NCI-H2227 (cell line): ENCODE measurements around the gene MACROD1.
A peak's percentile ranks its signal among the peaks of the same experiment; 100 is the strongest.

Source experiments
- DNase-seq: peaks from one replicate; lab custom pipeline; 2025; ENCODE audit not compliant: unreplicated experiment; lab: John Stamatoyannopoulos, UW

MACROD1 gene

DNA sequence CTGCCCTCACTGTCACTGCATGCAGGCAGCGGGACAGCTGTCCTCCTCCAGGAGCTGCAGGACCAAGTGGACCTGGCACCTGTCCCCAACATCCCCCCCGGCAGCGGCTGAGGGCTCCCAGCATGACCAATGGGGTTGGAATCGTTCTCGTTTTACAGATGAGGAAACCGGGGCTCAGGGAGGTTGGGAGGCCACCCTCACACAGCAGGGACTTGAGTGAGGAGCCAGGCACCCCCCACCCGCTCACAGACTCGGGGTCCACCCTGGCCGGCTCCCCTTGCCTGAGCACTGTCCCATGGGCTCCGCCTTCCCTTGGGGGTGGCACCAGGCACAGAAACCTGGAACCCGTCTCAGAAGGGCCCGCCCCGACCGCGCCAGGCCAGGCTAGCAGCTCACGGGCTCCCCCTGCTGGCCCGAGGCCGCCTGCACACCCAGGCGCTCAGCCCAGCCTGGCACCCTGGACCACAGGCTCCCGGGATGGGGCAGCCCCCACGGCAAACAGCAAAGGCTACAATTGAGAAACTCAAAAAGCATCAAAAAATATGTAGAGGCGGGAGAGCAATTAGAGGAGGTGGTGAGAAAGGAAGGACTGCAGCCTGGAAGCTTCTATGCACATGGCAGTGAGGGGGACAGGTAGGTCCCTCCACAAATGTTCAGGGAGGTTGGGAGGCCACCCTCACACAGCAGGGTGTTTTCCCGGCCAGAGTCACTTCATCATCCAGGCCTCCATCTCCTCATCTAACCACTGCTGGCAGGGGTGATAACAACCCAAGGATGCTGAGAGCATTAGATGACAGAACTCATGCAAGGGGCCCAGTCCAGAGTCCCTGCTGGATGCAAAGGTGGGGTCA, 12.8 kb downstream of the MACROD1 start:
- peak; percentile 79 for DNase-seq

DNA sequence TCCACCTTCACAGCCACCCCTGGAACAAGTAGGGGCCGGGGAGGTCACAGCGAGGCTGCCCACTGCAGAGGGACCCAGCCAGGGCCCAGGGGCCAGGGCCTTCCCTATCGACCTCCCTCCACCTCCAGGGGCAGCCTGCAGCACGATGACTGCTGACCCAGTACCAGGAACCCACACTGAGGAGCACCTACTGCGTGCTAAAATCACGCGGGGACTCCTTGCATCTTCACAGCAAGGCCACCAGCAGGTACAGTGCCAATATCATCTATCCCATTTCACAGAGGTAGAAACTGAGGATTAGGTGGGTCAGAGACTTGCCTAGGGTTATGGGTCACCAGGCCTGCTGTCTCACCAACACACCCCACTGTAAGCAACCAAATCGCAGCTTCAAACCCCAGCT, 14.6 kb downstream of the MACROD1 start:
- no peak for DNase-seq

DNA sequence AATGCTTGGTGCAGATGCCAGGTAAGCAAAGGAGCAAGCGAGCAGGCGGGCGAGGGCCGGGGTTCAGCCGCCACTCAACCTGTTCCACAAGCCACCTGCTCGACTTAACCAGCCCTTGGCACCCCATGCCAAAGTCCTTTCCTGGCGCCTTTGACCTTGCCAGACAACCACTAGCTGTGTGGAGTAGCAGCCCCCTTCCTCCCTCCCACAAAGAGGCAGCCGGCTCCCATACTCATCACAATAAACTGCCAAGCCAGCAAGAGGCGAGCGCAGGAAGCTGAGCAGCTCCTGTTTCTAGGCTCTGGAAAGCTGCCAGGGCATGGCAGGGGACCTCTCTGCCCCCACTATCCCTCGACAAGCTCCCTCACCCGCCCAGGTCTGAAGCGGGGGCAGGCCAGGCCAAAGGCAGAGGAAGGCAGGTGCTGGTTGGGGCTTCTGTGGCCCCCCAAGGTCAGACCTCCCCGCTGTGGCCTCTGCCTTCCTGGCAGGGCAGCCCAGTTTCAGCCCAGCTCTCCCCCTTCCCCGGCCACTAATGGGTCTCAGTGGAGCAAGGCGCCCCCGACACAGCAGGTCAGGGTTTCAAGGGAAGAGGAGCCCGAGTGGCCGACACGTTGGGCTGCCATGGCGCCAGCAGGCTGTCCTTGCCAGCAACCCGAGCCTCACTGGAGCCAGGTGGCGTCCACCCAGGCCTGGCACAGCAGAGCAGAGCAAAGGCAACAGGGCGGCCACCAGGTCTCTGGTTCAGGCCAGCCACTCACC, 15.3 kb downstream of the MACROD1 start:
- peak; percentile 43 for DNase-seq

DNA sequence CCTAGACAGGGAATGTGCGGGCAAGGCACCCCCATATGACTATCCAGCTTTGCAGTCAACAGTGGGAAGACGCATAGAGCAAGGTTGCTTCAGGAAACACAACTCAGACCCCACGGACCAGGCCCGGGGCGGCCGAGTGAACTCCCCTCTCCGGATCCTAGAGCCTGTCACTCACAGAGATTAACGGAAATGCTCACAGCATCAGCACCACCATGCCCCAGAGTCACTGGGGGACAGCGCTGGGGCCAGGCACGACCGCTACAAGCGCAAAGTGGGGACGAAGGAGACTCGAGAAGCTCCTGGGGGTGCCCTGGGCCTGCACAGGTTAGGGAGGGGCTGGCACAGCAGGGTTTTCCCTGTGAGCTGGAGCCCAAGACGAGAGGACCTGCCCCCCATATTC, 15.9 kb downstream of the MACROD1 start:
- DNase-seq: no peak

DNA sequence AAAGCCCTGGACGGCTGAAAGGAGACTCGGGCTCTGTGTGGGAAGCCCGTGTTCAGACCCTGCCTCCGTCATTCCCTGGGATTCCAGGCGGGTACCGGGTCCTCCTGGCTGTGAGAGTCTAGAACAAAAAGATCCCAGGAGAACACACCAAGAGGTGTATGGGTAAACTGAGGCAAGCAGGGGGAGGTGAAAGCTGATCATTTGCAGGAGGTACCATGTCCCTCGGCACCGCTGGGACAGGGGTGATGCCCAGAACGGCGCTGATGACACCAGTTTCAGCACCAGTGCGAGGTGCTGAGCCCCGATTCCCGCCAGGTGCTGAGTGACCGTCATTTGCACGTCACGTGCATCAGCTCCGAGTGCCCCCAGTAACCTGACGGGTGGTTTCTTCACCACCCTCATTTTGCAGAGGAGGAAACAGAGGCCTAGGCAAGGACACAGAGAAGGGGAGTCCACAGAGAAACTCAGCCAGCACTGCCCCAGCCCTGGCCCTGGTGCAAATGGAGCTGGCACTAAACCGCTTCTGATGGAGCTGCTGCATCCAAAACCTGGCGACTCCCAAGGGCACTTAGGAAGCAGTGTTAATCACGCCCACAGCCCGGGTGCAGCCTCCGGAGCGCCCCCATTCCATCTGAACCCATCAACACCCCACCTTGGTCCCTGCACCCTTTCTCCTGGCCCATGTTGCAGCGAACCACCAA, 16.8 kb downstream of the MACROD1 start:
- DNase-seq: no peak

DNA sequence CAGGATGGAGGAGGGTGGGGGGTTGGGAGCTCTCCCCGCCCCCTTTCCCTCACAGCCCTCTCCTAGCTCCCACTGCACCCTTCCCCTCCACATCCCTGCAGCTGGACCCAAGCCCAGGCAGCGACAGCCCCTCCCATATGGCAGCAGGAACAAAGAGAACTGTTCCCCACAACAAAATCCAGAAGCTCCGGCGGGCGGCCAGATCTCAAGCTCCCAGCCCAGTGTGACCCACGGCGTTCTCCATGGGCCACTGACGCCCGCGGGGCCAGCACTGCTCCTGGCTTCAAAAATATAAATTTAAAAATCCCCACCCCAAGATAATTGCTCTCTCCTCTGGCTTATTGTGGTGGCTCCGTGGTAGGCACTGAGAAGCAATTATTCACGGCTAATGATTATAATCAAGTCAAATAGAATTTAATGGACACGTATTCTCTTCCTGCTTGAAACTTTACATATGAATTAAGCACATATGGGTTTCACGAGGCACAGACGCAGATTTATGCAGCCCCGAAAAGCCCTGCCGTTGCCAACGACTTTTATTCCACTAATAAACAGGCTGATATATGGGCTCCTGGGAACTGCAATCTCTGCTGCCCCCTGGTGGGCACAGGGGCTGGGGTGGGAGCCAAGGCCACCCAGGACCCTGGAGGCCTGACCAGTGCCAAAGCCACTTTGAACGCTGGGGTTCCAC, 17.5 kb downstream of the MACROD1 start:
- DNase-seq: peak; percentile 88

DNA sequence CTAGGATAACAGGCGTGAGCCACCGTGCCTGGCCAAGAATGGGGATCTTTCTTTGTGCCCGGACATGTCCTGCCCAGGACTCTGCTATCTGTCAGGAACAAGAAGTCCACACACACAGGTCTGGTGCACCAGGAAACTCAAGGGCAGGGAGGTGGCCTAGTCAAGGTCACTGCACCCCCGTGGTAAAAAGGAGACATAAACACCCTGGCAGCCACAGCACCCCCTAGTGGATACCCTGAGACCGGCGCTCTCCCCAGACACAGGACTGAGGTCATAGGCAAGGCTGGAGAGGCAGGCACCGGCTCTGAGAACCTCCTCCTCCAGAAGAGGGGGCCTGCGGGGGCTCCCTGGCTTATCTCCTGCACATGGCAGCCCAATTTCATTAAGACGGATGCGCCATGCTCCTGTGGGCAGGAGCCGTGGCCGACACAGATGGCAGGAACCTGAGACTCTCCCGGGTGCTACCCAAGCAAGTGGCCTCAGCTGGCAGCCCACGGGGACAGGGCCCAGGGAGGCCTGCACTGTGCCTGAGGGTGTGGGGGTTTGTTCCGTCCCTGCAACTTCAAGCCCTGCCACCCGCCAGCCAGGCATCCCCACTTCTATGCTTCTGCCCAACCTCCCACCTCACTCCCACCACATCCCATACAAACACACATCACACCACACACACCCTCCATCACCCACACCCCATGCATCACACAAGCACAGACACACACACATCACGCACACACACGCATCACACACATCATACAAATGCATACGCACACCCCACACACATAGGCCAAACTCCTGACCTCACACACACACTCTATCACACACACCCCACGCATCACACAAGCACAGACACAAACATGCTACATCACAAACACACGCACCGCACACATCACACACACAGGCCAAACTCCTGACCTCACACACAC, 19.6 kb downstream of the MACROD1 start:
- DNase-seq: peak; percentile 43

DNA sequence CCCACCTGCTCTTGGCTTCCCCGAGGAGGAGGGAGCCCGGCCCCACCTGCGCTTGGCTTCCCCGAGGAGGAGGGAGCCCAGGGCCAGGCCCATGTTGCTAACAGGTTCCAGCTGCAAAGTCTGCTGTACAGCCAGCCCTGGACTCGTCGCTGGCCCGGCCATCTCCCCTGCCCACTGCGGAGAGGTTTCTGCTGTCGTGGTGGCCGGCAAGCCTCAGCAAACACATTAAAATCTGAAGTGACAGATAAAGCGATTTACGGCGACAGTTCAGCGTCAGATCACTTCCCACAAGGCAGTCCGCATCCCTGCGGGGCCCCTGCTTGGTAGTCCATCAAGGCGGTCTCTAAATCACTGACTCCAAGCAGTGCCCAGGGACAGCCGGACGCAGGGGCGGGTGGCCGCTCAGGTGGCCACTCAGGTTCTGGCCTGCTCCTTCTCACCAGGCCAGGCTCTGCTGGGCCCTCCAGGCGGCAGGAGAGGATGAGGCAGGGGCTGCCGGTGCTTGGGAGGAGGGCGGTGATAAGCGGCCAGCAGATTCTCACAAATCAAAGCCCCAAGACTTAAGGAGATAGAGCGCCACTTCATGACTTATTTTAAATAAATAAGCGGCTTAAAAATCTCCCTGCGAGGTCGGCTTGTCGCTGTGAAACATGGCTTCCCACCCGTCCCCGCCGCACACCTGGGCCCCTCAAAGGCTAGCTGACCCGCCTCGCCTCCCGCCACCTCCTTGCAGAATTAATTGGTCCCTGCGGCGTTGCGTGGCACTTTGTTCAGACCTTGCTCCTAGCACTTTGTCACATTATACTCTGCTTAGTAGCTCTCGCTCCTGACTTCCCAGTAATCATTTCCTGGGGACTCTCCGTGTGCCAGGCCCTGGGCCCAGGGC, 21.1 kb downstream of the MACROD1 start:
- peak; percentile 64 for DNase-seq

DNA sequence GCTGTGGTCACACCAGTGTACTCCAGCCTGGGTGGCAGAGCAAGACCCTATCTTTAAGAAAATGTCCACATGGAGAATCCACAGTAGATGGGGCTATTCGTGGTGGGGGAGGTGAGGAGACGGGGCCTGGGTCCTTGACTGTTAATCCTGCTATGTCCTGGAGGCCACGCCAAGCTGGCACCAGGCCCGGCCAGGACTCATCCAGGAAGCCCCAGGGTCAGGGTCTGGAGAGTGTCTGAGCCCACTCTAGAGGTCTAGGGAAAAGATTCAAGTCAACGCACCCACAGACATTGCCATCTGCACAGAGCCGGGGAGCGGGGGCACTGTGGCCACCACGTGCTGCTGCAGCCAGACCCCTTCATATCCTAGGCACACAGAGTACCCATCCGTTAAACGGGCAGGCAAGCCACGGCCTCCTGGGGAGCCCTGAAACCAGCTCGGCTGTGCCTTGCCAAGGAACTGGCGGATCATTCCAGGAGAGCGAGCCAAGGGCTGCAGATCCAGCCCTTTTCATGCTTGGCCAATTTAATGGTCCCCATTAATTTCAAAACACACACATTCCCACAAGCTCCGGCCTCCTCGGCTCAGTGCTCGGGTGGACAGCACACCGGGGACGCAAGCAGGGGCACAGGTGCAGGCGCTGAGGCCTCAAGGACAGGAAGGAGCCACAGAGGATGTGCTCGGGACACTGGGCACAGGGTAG, 24.7 kb downstream of the MACROD1 start:
- no peak for DNase-seq

DNA sequence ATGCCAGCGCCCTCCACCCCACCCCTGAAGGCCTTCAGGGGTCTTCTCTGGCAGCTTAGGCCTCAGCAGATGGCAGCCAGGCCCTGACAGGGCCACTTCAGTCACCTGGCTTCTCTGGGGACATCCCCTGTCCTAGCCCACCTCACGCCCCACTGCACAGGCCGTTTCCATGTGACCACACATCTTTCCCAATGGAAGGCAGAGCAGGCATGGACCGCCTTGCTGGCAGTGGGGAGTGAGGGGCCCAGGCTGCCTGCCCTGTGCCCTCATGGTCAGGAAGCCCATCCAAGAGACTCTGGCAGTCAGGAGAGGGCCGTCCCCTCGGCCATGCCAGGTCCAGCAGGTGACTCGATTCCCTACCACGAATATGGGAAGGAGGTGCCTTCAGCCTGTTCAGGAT, 25.8 kb downstream of the MACROD1 start:
- no peak for DNase-seq

DNA sequence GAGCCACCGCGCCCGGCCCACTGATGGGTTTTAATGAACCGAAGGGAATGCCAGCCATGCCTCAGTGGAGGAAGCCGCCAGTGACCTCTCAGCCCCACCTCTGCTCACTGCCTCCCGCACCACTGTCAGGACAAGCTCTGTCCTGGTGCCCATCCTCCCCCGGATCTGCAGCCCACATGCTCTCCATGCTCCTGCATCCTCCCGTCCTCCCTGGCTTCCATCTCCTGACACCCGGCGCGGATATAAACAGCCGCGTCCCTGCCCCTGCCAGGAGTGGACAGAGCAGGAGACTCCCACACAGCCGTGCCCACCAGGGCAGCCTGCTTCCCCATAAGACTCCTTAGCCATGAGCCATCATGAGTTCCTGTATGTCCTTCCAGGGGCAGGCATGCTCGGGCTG, 26.9 kb downstream of the MACROD1 start:
- DNase-seq: no peak

DNA sequence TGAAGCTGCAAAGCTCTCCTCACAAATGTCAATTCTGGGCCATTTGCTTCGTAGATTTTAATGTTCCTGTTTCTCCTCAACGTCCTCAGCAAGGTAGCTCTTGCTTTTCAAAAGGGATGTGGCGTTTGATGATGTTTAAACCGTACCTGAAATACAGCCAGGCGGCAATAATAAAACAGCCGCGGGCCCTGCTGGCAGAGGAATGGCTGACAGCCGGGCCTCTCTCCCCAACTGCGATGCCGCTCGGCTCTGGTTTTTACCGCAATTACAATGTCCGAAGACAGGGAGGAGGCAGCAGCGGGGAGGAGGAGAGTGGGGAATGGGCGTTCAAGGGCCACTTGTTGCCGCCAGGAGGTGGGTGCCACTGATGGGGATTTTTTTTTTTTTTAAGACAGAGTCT, 27.5 kb downstream of the MACROD1 start:
- peak; percentile 72 for DNase-seq

DNA sequence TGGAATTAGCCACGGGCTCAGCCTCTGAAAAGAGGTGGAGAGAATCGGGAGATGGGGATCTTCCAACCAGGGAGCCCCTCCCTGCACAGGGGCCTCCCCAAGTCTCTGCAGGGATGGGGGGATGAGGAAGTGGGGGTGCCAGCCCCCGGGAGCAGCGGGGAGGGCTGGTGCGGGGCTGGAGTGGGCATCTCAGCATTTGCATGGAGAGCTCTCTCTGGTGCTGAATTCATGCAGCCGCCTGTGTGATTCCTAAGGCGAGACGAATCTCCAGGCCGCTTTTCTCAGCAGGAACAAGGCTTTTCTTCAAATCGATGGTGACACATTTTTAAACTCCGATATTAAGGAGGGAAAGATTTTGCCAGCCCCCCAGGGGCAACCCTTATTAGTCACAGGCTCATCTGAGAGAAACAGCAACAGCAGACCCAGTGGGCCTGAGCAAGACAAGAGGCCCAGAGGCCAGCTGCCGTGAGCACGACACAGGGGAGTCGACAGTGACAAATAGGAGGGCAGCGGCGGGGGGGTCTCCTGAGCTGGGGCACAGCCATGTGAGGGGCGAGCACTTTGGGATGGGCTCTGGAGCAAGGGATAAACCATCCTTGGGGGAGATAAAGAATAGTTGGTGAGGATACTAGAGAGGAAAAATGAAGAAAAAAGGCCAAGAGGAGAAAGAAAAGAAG, 29.0 kb downstream of the MACROD1 start:
- no peak for DNase-seq

DNA sequence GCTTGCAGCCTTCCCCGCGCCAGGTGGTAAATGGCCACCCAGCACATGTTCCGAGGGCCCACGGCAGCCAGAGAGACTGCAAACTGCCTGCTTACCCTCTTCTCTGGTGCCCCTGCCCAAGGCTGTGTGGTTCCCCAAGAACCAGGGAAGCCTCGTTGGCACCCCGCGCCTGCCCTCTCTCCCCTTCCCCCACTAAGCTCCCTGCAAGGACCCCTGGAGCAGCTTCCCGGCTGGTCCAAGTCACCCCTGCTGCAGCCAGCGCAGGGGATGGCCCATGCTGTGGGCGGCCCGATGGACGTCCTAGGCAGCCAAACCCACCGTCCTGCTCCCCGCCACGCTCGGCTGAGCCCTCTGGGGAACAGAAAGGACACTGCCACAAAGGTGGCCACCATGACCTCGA, 30.2 kb downstream of the MACROD1 start:
- DNase-seq: no peak

DNA sequence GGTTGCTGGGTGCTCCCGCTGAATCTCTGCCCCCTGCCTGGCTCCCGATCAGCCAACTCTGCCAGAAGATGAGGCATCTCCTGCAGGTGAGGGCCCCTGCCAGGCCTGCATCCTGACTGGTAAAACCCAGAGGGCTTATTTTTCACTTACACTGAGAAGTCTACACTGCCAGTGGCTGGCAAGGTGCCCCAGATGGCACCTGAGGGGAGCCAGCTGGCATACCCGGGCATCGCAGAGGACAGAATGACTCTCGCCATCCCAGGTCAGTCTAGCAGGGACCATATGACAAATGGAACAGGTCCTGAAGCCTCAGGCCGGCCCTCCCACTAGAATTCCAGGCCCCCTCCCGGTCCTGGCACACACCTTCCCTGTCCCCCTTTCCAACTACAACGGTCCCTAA, 30.9 kb downstream of the MACROD1 start:
- no peak for DNase-seq

DNA sequence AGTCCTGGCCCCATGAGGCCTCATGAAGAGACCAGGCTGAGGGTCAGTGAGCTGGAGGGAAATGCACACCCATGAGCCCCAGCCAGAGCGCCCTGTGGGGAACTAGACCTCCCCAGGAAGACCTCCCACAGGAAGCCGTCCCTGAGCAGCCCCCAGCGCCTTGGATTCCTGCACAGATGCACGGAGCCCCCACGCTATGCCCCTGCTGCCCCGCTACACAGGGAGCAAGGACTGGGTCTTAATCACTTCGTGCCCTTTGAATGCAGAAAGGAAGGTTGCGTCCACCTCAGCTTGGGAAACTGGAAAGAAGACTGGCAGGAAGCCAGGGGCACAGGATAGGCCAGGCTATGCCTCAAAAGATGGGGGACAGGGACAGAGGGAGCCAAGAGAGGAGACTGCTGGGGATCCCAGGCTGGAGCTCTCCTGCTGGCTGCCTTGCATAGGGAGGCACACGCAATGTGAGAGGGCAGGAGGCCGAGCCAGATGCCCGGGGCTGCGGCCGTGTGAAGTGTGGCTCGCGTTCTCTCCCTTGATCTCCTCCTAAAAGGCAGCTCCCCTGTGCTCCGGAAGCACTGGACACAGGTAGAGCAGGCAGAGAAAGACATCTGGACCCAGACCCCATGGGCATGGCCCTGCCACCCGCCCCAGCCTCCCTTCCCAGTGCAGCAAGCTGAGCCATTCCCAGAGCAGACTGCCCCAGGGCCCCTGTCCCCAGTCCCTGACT, 32.8 kb downstream of the MACROD1 start:
- DNase-seq: no peak

DNA sequence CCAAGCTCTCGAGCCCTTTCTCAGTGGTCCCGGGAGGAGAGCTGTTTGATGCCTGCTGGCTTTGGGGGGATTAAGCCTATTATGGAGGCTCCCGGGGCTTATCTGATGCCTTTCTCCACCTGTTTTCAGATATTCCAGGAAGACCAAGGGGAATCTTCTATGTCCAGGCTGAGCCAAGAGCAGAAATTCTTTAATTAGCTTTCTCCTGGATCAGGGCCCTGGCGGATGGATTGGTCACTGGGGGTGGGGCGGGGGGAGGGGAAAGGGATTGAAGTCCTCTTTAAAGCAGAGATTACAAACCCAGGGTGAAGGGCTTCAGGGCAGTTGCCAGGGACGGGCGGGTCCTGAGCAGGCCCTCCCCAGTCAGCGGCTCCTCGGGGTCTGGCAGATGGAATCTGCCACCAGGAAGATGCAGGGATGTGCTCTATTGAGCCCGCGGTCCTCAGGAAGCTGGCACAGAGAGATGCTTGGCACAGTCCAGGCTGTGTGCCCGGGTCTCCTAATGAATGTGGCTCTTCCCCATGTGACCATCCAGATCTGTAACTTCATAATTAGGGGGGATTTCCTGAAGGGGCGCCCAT, 33.6 kb downstream of the MACROD1 start:
- DNase-seq: peak; percentile 41
